ENCODE data around the gene C1QC. TPM values are rescaled to one million over a fixed set of nuclear protein-coding genes. Genes with fewer than 3 reads are reported as not detected.

The C1QC gene
- polyA plus RNA-seq, 1 experiment: not detected

GRCh38 chr1:22694172-22694571 lies 50.7 kb downstream of the C1QC start:
- H3K4me3 ChIP-seq (ENCODE audit: low read depth, low read length): no peak overlapping the region
- no peaks in the 10 kb centered on the region for H3K36me3 ChIP-seq (ENCODE audit: control insufficient read depth, insufficient read depth, low read length)
- no peak for TF ChIP-seq CTCF (IDR thresholded peaks at IDR 0.05; ENCODE audit: insufficient read depth, low read depth, low read length)
- CTCF ChIA-PET: interaction anchor here (5.5 kb wide), 1 partner anchor 9 kb away, joined by 34 read pairs; no protein-coding TSS in a partner anchor
- POLR2A ChIA-PET: no interaction called here
- no peaks in the 10 kb centered on the region for H3K27me3 ChIP-seq (ENCODE audit: control insufficient read depth, insufficient read depth, low read length)
- no peak for DNase-seq (ENCODE audit: low read depth)

GRCh38 chr1:22696610-22697009 lies 53.2 kb downstream of the C1QC start:
- H3K4me3 ChIP-seq (ENCODE audit: low read depth, low read length): no peak overlapping the region
- DNase-seq (ENCODE audit: low read depth): no peak
- TF ChIP-seq CTCF (IDR thresholded peaks at IDR 0.05; ENCODE audit: insufficient read depth, low read depth, low read length): no peak
- H3K27me3 ChIP-seq (ENCODE audit: control insufficient read depth, insufficient read depth, low read length): no peaks in the 10 kb centered on the region
- CTCF ChIA-PET: no interaction called here
- POLR2A ChIA-PET: no interaction called here
- H3K36me3 ChIP-seq (ENCODE audit: control insufficient read depth, insufficient read depth, low read length): no peaks in the 10 kb centered on the region

Small RNA genes lying within 50 kb of the gene (small RNA-seq; reads per million reads assigned to genes)
- gene MIR6127 (ENCODE audit: insufficient read length, low read depth, low replicate concordance): not detected

Other genes with a start within 250 kb of the C1QC start
- 3.9 and 5.0 TPM in 2 replicates for gene ZBTB40, start 191.8 kb upstream of the C1QC start, polyA plus RNA-seq (2011; rRNA removed)
- not detected in 2 replicates for gene EPHA8, start 80.1 kb upstream of the C1QC start, polyA plus RNA-seq (2011; rRNA removed)
- gene C1QA, start 7.0 kb upstream of the C1QC start, polyA plus RNA-seq (2011; rRNA removed): not detected in 2 replicates
- not detected in 2 replicates for gene C1QB, start 9.6 kb downstream of the C1QC start, polyA plus RNA-seq (2011; rRNA removed)
- gene EPHB2, start 67.2 kb downstream of the C1QC start, polyA plus RNA-seq (2011; rRNA removed): 4.9 and 8.7 TPM in 2 replicates

Measured in BJ (cell line).